ENCODE measurements around the gene MMEL1. TPM values are rescaled to one million over a fixed set of nuclear protein-coding genes. Genes with fewer than 3 reads are reported as not detected.

MMEL1 gene
- total RNA-seq, 2 experiments from 2014 or later: not detected

DNA sequence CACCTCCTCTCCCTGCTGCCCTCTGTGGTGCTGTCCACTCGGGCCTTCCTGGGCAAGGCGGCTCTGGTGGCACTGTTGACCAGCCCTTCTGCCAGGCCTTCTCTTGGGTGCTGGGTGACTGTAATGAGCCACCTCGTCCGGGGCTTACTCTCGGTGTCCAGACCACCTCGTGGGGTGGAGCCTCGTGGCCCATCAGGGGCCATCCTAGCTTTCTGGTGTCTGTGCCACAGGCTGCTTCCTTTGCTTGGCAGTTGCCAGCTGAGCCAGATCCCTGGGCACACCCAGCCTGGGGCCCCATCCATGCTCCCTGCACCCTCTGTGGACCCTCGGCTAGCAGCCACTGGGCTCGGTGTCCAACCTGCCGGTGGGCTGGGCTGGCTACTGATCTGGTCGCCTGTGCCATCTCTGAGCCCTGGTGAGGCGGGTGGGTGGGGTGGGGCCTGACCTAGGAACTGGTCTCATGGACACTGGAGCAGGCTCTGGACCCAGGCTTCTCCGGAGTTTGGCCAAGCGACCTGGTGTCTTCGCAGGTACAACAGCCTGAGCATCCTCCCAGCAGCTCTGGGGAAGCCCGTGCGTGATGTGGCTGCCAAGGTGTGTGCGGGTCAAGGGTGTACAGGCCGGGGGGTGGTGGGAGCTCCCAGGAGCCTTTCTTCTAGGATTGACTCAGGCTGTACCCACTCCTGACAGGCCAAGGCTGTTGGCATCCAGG is 44.8 kb downstream of the MMEL1 start:
- BruUV-seq (replicated peaks): no TSS peak
- H4K20me1 ChIP-seq (ENCODE audit: insufficient read depth, low read length): no peaks in the 10 kb centered on the region
- H3K4me3 ChIP-seq (ENCODE audit: low read depth, low read length, poor library complexity, severe bottlenecking): peak overlapping the region; percentile 90
- H3K9me3 ChIP-seq (ENCODE audit: low read length): no peaks in the 10 kb centered on the region
- no peak overlapping the region for H3K27ac ChIP-seq (ENCODE audit: low read depth, low read length, poor library complexity, severe bottlenecking)
- peaks cover 31% of the 10 kb centered on the region for H3K4me1 ChIP-seq (ENCODE audit: insufficient read depth, low read length, poor library complexity, severe bottlenecking)
- CTCF ChIA-PET (ENCODE audit: unreplicated experiment): no interaction called here
- intact Hi-C loops (cut with micrococcal nuclease; ENCODE audit: unreplicated experiment): no loop called here
- POLR2A ChIA-PET: no interaction called here
- H3K9me2 ChIP-seq (ENCODE audit: insufficient read depth, low read length): no peaks in the 10 kb centered on the region
- no peaks in the 10 kb centered on the region for H3K36me3 ChIP-seq (ENCODE audit: insufficient read depth, low read length)
- no peaks in the 10 kb centered on the region for H3K79me2 ChIP-seq (ENCODE audit: insufficient read depth, low read depth, low read length)
- no peak overlapping the region for H2AFZ ChIP-seq (ENCODE audit: low read length)
- DNase-seq (ENCODE audit: low spot score): no peak
- TF ChIP-seq EZH2phosphoT487 (IDR thresholded peaks at IDR 0.05; ENCODE audit: borderline replicate concordance, low read depth, low read length): no peak
- TF ChIP-seq CTCF (conservative IDR thresholded peaks at IDR 0.05; ENCODE audit: low read length): no peak
- H3K4me2 ChIP-seq (ENCODE audit: low read length): peak overlapping the region; percentile 94

- H3K4me2 ChIP-seq (ENCODE audit: low read length): peak overlapping the region; percentile 94
- DNase-seq (ENCODE audit: low spot score): no peak
- H2AFZ ChIP-seq (ENCODE audit: low read length): peak overlapping the region; percentile 51; the same call in 1 of the 2 replicates
- H4K20me1 ChIP-seq (ENCODE audit: insufficient read depth, low read length): no peaks in the 10 kb centered on the region
- H3K4me3 ChIP-seq (ENCODE audit: low read depth, low read length, poor library complexity, severe bottlenecking): peak overlapping the region; percentile 90
- TF ChIP-seq EZH2phosphoT487 (IDR thresholded peaks at IDR 0.05; ENCODE audit: borderline replicate concordance, low read depth, low read length) (no peak), CTCF (conservative IDR thresholded peaks at IDR 0.05; ENCODE audit: low read length) (no peak)
- no peaks in the 10 kb centered on the region for H3K9me3 ChIP-seq (ENCODE audit: low read length)
- no peaks in the 10 kb centered on the region for H3K9me2 ChIP-seq (ENCODE audit: insufficient read depth, low read length)
- ChIA-PET POLR2A (no interaction called here), CTCF (ENCODE audit: unreplicated experiment) (interaction anchor here (1.0 kb wide), 1 partner anchor 11 kb away, joined by 3 read pairs; no protein-coding TSS in a partner anchor)
- no TSS peak for BruUV-seq (replicated peaks)
- peaks cover 31% of the 10 kb centered on the region for H3K4me1 ChIP-seq (ENCODE audit: insufficient read depth, low read length, poor library complexity, severe bottlenecking)
- intact Hi-C loops (cut with micrococcal nuclease; ENCODE audit: unreplicated experiment): no loop called here
- no peak overlapping the region for H3K27ac ChIP-seq (ENCODE audit: low read depth, low read length, poor library complexity, severe bottlenecking)
- no peaks in the 10 kb centered on the region for H3K79me2 ChIP-seq (ENCODE audit: insufficient read depth, low read depth, low read length)
- H3K36me3 ChIP-seq (ENCODE audit: insufficient read depth, low read length): no peaks in the 10 kb centered on the region
Observed at GRCh38 chr1:2587071-2587859, 45.6 kb downstream of the MMEL1 start.

Data from OCI-LY7 (cell line).